Upper lobe of left lung (tissue), 4 donors: Measurements from ENCODE around the gene ACSL3.
"Not testable (repeated sequence)": the region's sequence is repeated elsewhere in the genome, so short reads cannot be mapped to it uniquely, and the experiment has no call there.

Source experiments
- EP300 ChIP-seq, 4 donors: sonication (generic); formaldehyde crosslinking; IDR thresholded peaks; one replicate each; pipeline ENCODE4 v1.5.1; 2017; ENCODE audit warnings: antibody characterized with exemption in 4 of 4, control low read depth in 2 of 4
- POLR2A ChIP-seq, 4 donors: fragments of 450-650 bp; IDR thresholded peaks; one replicate each; pipeline ENCODE4 v1.5.1; 2016 to 2017; ENCODE audit warnings: antibody characterized with exemption in 4 of 4, mild to moderate bottlenecking in 2 of 4
- POLR2AphosphoS5 ChIP-seq, 2 donors: sonication (generic); formaldehyde crosslinking; IDR thresholded peaks; one replicate each; pipeline ENCODE4 v1.5.1; 2017; ENCODE audit warnings: antibody characterized with exemption in 2 of 2
- TF ChIP-seq, protein P1 (sequence below), 6 experiments: fragments of 450-650 bp in 4 of 6; fragments of 200-600 bp in 2 of 6; sonication (generic) in 2 of 6; IDR thresholded peaks; one replicate each; pipeline ENCODE4 v1.5.1; 2016 to 2019; ENCODE audit warnings: antibody characterized with exemption in 6 of 6

- TF ChIP-seq POLR2A, POLR2AphosphoS5 (IDR thresholded peaks at IDR 0.05): not testable (repeated sequence)
- TF ChIP-seq, protein P1, sequence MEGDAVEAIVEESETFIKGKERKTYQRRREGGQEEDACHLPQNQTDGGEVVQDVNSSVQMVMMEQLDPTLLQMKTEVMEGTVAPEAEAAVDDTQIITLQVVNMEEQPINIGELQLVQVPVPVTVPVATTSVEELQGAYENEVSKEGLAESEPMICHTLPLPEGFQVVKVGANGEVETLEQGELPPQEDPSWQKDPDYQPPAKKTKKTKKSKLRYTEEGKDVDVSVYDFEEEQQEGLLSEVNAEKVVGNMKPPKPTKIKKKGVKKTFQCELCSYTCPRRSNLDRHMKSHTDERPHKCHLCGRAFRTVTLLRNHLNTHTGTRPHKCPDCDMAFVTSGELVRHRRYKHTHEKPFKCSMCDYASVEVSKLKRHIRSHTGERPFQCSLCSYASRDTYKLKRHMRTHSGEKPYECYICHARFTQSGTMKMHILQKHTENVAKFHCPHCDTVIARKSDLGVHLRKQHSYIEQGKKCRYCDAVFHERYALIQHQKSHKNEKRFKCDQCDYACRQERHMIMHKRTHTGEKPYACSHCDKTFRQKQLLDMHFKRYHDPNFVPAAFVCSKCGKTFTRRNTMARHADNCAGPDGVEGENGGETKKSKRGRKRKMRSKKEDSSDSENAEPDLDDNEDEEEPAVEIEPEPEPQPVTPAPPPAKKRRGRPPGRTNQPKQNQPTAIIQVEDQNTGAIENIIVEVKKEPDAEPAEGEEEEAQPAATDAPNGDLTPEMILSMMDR (IDR thresholded peaks at IDR 0.05): not testable (repeated sequence)
- peak in 1 of 4 donors; percentile 32 for TF ChIP-seq EP300 (IDR thresholded peaks at IDR 0.05)
These were observed 12.8 kb upstream of the ACSL3 start for GRCh38 chr2:222848031-222848430.
